Ascending aorta (tissue), 2 donors: ENCODE data around the gene TCEA2. TPM values are rescaled to one million over a fixed set of nuclear protein-coding genes. Genes with fewer than 3 reads are reported as not detected.

Experiments used
- DNase-seq, 2 donors: peaks; one replicate each; pipeline ENCODE4 v3.0.0-alpha.2; 2019; ENCODE audit warnings: low spot score in 2 of 2
- H3K27ac ChIP-seq, 2 donors: fragments of 200-600 bp; sonication (generic); one replicate each; pipeline ENCODE4 v1.5.1; 2016 to 2017; ENCODE audit warnings: mild to moderate bottlenecking in 1 of 2
- H3K27me3 ChIP-seq: fragments of 200-600 bp; sonication (generic); one replicate; pipeline ENCODE4 v1.5.1; 2017
- H3K36me3 ChIP-seq, 2 donors: fragments of 200-600 bp; sonication (generic); one replicate each; pipeline ENCODE4 v1.5.1; 2016
- H3K4me1 ChIP-seq, 2 donors: fragments of 200-600 bp; sonication (generic); one replicate each; pipeline ENCODE4 v1.5.1; 2016 to 2017; ENCODE audit warnings: mild to moderate bottlenecking in 1 of 2
- H3K4me3 ChIP-seq, 2 donors: fragments of 200-600 bp; sonication (generic); one replicate each; pipeline ENCODE4 v1.5.1; 2016 to 2017; ENCODE audit warnings: mild to moderate bottlenecking in 1 of 2
- H3K9me3 ChIP-seq, 2 donors: fragments of 200-600 bp; sonication (generic); one replicate each; pipeline ENCODE4 v1.5.1; 2016
- intact Hi-C: fragments of 100-400 bp; cut with DNase I; formaldehyde crosslinking; loops from one replicate; pipeline ENCODE4 v1.15.1; 2023
- total RNA-seq: library from RNA; depleted of rRNA; stranded (reverse); fragments of >200 nt; gene quantifications from one replicate; pipeline ENCODE4 v1.1.0, GENCODE V29; 2016
- TF ChIP-seq, protein P1 (sequence below), 3 experiments: fragments of 200-600 bp in 2 of 3; fragments of 450-650 bp in 1 of 3; sonication (generic) in 2 of 3; IDR thresholded peaks; one replicate each; pipeline ENCODE4 v1.5.1; 2016 to 2019; ENCODE audit warnings: antibody characterized with exemption in 3 of 3, mild to moderate bottlenecking in 1 of 3, moderate library complexity in 1 of 3

Gene TCEA2
- total RNA-seq, 1 donor from 2014 or later: 61.4 TPM

DNA sequence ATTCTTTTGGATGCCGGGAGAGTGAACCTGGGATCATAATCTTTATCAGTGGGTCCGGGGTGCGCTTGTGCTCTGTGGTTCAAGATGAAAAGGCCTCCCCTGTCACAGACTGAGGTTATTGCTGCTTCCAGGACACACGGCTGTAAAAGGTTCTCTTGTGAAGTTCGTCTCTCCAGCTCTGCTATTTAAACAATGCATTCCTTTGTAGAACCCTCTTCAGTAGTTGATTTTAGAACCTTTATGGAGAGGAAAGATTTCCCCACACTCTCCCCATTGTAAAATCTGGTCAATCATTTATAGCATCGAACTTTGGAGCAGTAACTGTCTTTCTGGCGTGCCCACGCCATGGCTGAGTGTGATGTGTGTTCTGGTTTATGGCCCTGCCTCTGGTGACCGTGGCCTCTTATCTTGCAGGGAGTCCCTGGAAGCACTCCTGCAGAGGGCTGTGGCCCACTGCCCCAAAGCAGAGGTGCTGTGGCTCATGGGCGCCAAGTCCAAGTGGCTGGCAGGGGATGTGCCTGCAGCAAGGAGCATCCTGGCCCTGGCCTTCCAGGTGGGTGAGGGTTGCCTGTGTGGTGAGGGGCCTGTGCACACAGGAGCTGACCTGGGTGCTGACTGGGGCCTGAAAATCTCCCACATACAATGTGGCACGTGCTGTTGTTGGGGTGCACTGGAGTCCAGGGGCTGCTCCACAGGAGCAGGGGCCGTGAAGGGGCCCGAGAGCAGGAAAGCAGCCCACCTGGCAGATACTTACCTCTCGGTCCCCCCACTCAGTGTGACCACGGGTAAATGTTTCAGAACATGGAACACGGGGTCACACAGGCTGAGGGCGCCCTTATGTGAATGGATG, 38.6 kb upstream of the TCEA2 start:
- Histone ChIP-seq H3K36me3 (peaks cover 94 to 97% of the 10 kb centered on the region in 2 donors), H3K9me3 (no peaks in the 10 kb centered on the region), H3K4me3 (no peak overlapping the region), H3K4me1 (no peaks in the 10 kb centered on the region), H3K27ac (no peak overlapping the region), H3K27me3 (no peaks in the 10 kb centered on the region)
- intact Hi-C loops: no loop called here
- TF ChIP-seq, protein P1, sequence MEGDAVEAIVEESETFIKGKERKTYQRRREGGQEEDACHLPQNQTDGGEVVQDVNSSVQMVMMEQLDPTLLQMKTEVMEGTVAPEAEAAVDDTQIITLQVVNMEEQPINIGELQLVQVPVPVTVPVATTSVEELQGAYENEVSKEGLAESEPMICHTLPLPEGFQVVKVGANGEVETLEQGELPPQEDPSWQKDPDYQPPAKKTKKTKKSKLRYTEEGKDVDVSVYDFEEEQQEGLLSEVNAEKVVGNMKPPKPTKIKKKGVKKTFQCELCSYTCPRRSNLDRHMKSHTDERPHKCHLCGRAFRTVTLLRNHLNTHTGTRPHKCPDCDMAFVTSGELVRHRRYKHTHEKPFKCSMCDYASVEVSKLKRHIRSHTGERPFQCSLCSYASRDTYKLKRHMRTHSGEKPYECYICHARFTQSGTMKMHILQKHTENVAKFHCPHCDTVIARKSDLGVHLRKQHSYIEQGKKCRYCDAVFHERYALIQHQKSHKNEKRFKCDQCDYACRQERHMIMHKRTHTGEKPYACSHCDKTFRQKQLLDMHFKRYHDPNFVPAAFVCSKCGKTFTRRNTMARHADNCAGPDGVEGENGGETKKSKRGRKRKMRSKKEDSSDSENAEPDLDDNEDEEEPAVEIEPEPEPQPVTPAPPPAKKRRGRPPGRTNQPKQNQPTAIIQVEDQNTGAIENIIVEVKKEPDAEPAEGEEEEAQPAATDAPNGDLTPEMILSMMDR (IDR thresholded peaks at IDR 0.05): no peak
- no peak for DNase-seq

DNA sequence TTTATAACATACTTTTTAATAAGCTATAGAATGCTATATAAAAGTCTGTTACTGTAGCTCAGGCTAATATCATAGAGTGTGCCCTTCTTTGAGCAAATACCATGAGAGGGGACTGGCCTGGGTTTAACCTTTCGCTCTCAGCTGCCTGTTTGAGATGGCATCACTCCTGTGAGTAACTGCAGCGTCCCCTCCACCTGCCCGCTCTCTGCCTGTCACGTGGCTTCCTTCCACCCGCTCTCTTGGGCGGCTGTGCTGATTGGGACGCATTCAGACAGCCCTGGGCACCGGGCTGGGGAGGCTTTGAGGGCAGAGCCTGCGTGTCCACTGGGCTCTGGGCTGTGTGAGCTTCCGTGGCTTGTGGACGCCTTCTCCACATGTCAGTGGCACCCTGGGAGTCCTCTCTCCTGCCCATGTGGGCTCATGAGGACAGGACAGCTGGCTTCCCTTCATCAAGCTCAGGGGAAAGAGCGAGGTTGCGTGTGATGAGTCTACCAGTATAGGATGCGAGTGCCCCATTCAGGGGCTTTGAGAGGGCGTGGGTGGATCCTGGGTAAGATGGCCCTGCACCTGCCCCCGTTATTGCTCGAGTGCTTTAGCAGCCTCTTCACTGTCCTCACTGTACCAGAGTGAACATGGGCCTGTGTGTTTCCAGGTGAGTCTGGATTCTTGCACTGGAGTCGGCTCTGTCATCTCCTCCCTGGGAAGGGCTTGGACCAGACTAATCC, 37.7 kb upstream of the TCEA2 start:
- H3K36me3 ChIP-seq: peaks cover 94 to 97% of the 10 kb centered on the region in 2 donors
- TF ChIP-seq, protein P1 (IDR thresholded peaks at IDR 0.05): no peak
- DNase-seq: no peak
- intact Hi-C loops: no loop called here
- H3K4me1 ChIP-seq: no peaks in the 10 kb centered on the region
- no peaks in the 10 kb centered on the region for H3K9me3 ChIP-seq
- H3K4me3 ChIP-seq: no peak overlapping the region
- no peaks in the 10 kb centered on the region for H3K27me3 ChIP-seq
- H3K27ac ChIP-seq: no peak overlapping the region

DNA sequence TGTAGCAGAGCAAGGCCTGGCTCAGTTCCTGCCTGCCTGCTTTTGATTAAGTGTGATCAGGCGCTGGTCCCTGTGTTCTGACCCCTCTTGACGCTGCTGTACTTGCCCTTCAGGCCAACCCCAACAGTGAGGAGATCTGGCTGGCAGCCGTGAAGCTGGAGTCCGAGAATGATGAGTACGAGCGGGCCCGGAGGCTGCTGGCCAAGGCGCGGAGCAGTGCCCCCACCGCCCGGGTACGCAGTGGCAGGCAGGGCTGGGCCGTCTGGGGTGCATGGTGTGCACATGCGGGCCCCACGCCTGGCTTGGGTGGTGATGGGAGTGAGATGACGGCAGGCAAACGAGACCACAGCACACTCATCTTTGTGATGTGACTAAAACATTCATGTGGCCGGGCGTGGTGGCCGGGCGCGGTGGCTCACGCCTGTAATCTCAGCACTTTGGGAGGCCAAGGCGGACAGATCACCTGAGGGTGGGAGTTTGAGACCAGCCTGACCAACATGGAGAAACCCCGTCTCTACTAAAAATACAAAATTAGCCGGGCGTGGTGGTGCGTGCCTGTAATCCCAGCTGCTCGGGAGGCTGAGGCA, 37.1 kb upstream of the TCEA2 start:
- Histone ChIP-seq H3K27ac (no peak overlapping the region), H3K36me3 (peaks cover 95 to 99% of the 10 kb centered on the region in 2 donors), H3K9me3 (no peaks in the 10 kb centered on the region), H3K4me3 (no peak overlapping the region), H3K27me3 (no peaks in the 10 kb centered on the region), H3K4me1 (no peaks in the 10 kb centered on the region)
- intact Hi-C loops: no loop called here
- no peak for DNase-seq
- TF ChIP-seq, protein P1 (IDR thresholded peaks at IDR 0.05): no peak

DNA sequence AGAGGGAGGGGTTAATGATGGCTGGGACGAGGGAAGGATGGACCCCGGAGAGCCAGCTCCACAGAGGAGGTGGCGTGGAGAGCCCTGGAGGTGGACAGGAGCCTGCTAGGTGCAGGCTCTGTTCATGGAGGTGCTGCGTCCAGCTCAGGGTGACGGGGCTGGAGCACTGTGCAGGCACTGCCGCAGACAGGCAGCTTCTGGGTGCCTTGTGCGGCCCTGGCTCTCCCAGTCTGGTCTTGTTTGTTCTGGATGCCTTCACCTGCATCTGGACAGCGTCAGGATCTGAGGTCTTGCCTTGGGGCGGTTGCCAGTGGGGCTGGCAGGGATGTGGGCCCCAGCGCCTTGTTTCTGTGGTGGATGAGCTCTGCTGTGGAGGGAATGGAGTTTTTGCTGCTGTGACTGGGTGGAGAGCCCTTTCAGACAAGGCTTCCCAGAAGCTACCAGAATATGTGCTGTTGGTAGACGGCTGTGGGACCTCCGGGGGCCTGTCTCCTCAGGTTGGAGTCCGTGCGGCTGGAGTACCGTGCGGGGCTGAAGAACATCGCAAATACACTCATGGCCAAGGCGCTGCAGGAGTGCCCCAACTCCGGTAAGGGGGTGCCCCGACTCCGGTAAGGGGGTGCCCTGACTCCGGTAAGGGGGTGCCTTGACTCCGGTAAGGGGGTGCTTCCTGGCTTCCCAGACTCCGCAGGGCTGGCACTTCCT, 34.9 kb upstream of the TCEA2 start:
- no peak for DNase-seq
- intact Hi-C loops: no loop called here
- no peak overlapping the region for H3K27ac ChIP-seq
- H3K4me1 ChIP-seq: no peaks in the 10 kb centered on the region
- peaks cover 92 to 100% of the 10 kb centered on the region in 2 donors for H3K36me3 ChIP-seq
- TF ChIP-seq, protein P1 (IDR thresholded peaks at IDR 0.05): no peak
- no peaks in the 10 kb centered on the region for H3K27me3 ChIP-seq
- no peaks in the 10 kb centered on the region for H3K9me3 ChIP-seq
- H3K4me3 ChIP-seq: no peak overlapping the region

DNA sequence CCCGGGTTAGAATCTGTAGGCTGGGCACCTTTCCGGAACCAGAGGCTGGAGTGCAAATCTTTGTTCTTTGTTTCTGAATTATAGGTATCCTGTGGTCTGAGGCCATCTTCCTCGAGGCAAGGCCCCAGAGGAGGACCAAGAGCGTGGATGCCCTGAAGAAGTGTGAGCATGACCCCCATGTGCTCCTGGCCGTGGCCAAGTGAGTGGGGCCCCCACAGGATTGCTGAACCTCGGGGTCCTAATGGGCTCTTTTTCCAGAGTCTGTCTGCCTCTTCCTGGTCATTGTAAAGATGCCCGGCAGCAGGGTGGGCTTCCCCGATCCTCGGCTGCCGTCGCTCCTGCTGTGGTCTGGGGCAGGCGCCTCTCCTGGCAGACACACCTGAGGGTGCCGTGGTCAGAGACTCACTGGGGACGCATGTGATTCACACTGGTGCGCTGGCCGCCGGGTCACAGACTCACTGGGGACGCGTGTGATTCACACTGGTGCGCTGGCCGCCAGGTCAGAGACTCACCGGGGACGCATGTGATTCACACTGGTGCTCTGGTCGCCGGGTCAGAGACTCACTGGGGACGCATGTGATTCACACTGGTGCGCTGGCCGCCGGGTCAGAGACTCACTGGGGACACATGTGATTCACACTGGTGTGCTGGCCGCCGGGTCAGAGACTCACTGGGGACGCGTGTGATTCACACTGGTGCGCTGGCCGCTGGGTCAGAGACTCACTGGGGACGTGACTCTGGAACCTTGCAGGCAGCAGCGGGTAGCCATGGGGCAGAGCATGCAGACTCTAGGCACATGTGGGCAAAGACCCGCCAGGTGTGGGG, 33.5 kb upstream of the TCEA2 start:
- TF ChIP-seq, protein P1 (IDR thresholded peaks at IDR 0.05): no peak
- no peak for DNase-seq
- Histone ChIP-seq H3K27me3 (no peaks in the 10 kb centered on the region), H3K4me1 (no peaks in the 10 kb centered on the region), H3K9me3 (no peaks in the 10 kb centered on the region), H3K36me3 (peaks cover 84 to 97% of the 10 kb centered on the region in 2 donors), H3K27ac (no peak overlapping the region), H3K4me3 (no peak overlapping the region)
- intact Hi-C loops: no loop called here
